Measurements from ENCODE around the gene BCL7C.
A peak's percentile ranks its signal among the peaks of the same experiment; 100 is the strongest.
"Not testable (repeated sequence)": the region's sequence is repeated elsewhere in the genome, so short reads cannot be mapped to it uniquely, and the experiment has no call there.

BCL7C gene

GRCh38 chr16:30860729-30861128, 33.1 kb downstream of the BCL7C start:
- not testable (repeated sequence) for DNase-seq (ENCODE audit: low spot score)

- DNase-seq (ENCODE audit: low spot score) = no peak
Measured at GRCh38 chr16:30858829-30859423, 35.0 kb downstream of the BCL7C start.

GRCh38 chr16:30858111-30858495, 35.8 kb downstream of the BCL7C start:
- no peak for DNase-seq (ENCODE audit: low spot score)

GRCh38 chr16:30853758-30854157, 40.1 kb downstream of the BCL7C start:
- no peak for DNase-seq (ENCODE audit: low spot score)

- no peak for DNase-seq (ENCODE audit: low spot score)
Measured at GRCh38 chr16:30850246-30850645, 43.6 kb downstream of the BCL7C start.

GRCh38 chr16:30846649-30847402, 47.1 kb downstream of the BCL7C start:
- DNase-seq (ENCODE audit: low spot score) = no peak

GRCh38 chr16:30844671-30845449, 49.0 kb downstream of the BCL7C start:
- DNase-seq (ENCODE audit: low spot score) = peak; percentile 76

GRCh38 chr16:30844346-30844670, 49.6 kb downstream of the BCL7C start:
- DNase-seq (ENCODE audit: low spot score) = no peak

GRCh38 chr16:30843501-30843900, 50.4 kb downstream of the BCL7C start:
- no peak for DNase-seq (ENCODE audit: low spot score)

GRCh38 chr16:30842971-30843370, 50.9 kb downstream of the BCL7C start:
- DNase-seq (ENCODE audit: low spot score) = no peak

- DNase-seq (ENCODE audit: low spot score) = no peak
Measured at GRCh38 chr16:30841332-30841731, 52.5 kb downstream of the BCL7C start.

- no peak for DNase-seq (ENCODE audit: low spot score)
Measured at GRCh38 chr16:30840611-30841010, 53.3 kb downstream of the BCL7C start.

GRCh38 chr16:30839523-30840227, 54.2 kb downstream of the BCL7C start:
- DNase-seq (ENCODE audit: low spot score) = peak; percentile 67

GRCh38 chr16:30838876-30839471, 54.9 kb downstream of the BCL7C start:
- DNase-seq (ENCODE audit: low spot score) = no peak

GRCh38 chr16:30837904-30838303, 56.0 kb downstream of the BCL7C start:
- no peak for DNase-seq (ENCODE audit: low spot score)
